Psoas muscle (tissue), 8 donors: ENCODE results near the gene MET. TPM values are rescaled to one million over a fixed set of nuclear protein-coding genes. Genes with fewer than 3 reads are reported as not detected.
"Not testable (repeated sequence)": the region's sequence is repeated elsewhere in the genome, so short reads cannot be mapped to it uniquely, and the experiment has no call there.

Experiments
- ATAC-seq, 4 donors: fragments of 200-7000 bp; cut with Tn5 transposase; one replicate each; pipeline ENCODE4 v1.9.1; 2020; ENCODE audit warnings: moderate library complexity in 3 of 4, mild to moderate bottlenecking in 2 of 4
- DNase-seq, 2 donors: peaks; one replicate each; pipeline ENCODE4 v3.0.0-alpha.2; 2020
- H3K27ac ChIP-seq: fragments of 200-600 bp; one replicate; pipeline ENCODE4 v1.8.0; 2022
- H3K27me3 ChIP-seq, 3 donors: fragments of 200-600 bp in 1 of 3; one replicate each; pipeline versions ENCODE4 v1.6.1 to v1.8.0; 2013 to 2022; ENCODE audit warnings: low read length in 2 of 3, mild to moderate bottlenecking in 2 of 3, moderate library complexity in 1 of 3; ENCODE audit not compliant: insufficient read depth in 3 of 3
- H3K36me3 ChIP-seq, 2 donors: fragments of 200-600 bp in 1 of 2; one replicate each; pipeline versions ENCODE4 v1.6.1 to v1.8.0; 2013 to 2022; ENCODE audit warnings: low read depth in 1 of 2, mild to moderate bottlenecking in 1 of 2, moderate library complexity in 1 of 2; ENCODE audit not compliant: insufficient read depth in 1 of 2
- H3K4me1 ChIP-seq: fragments of 200-600 bp; one replicate; pipeline ENCODE4 v1.8.0; 2022
- H3K4me3 ChIP-seq: fragments of 200-600 bp; one replicate; pipeline ENCODE4 v1.8.0; 2022; ENCODE audit warnings: mild to moderate bottlenecking
- H3K9me3 ChIP-seq: fragments of 200-600 bp; one replicate; pipeline ENCODE4 v1.8.0; 2022
- WGBS, 3 donors: extraction: QIAGEN DNeasy Blood & Tissue Kit; methylation state at CpG; one replicate each; pipeline versions ENCODE4 v1.1.6 to v1.1.7; 2013; 5-methylcytosine and 5-hydroxymethylcytosine counted together
- intact Hi-C, 2 donors: fragments of 100-400 bp; cut with DNase I; formaldehyde crosslinking; loops; one replicate each; pipeline versions ENCODE4 v1.11.0 to v1.14.2; 2022
- polyA plus RNA-seq, 3 donors: library from polyadenylated mRNA; stranded (reverse); fragments of 200-250 nt; gene quantifications; one replicate each; pipeline ENCODE4 v1.2.3, GENCODE V29; 2013
- total RNA-seq, 4 donors: library from RNA; stranded (reverse); fragmentation: NEBNext Ultra II Directional in 2 of 4; extraction: Animal tissue kit (Norgen Biotek cat#: 25700) in 2 of 4; gene quantifications; one replicate each; pipeline versions ENCODE4 v1.2.1 to v1.2.4, GENCODE V29; 2021 to 2023
- TF ChIP-seq, protein P1 (sequence below): fragments of 200-600 bp; IDR thresholded peaks from one replicate; pipeline ENCODE4 v1.8.0; 2022; ENCODE audit warnings: antibody characterized with exemption
- donor health status: healthy with polysubstance abuse.
- donor health status: DM: no; HTN: no; CAD: no; lungs with moderate emphysema.
- donor health status: Bipolar disorder and iron deficiency.
- donor health status: healthy.
- donor health status: DM: yes; HTN: yes; CAD: no.
- donor health status: DM: no; HTN: no; CAD: no.
- donor health status: DM: no; HTN: no; CAD: no.
- donor health status: DM: yes; HTN: yes; CAD: no.

MET gene
- total and polyA plus RNA-seq, 7 donors: 5.9 to 84.1 (median 23.2) TPM

DNA sequence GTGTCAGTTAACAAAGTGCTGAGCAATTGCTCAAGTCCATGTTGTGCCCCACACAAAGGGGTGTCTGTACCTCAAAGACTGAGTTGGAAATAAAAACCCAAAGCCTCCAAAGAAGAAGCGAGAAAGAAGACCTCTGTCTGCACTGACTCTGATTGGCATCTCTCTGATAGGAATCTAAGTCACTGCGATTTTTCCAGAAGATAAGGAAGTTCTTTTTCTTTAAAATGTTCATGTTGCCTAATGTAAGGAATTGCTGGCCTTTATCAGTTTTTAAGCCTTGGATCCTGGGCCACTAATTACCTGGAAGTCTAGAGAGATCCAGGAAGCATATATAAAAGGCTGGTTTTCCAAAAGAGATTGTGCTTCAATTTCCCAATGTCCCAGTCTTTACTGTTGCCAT is 24.1 kb upstream of the MET start:
- no peak for DNase-seq
- TF ChIP-seq, protein P1, sequence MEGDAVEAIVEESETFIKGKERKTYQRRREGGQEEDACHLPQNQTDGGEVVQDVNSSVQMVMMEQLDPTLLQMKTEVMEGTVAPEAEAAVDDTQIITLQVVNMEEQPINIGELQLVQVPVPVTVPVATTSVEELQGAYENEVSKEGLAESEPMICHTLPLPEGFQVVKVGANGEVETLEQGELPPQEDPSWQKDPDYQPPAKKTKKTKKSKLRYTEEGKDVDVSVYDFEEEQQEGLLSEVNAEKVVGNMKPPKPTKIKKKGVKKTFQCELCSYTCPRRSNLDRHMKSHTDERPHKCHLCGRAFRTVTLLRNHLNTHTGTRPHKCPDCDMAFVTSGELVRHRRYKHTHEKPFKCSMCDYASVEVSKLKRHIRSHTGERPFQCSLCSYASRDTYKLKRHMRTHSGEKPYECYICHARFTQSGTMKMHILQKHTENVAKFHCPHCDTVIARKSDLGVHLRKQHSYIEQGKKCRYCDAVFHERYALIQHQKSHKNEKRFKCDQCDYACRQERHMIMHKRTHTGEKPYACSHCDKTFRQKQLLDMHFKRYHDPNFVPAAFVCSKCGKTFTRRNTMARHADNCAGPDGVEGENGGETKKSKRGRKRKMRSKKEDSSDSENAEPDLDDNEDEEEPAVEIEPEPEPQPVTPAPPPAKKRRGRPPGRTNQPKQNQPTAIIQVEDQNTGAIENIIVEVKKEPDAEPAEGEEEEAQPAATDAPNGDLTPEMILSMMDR: no peak
- H3K27ac ChIP-seq: no peak overlapping the region

DNA sequence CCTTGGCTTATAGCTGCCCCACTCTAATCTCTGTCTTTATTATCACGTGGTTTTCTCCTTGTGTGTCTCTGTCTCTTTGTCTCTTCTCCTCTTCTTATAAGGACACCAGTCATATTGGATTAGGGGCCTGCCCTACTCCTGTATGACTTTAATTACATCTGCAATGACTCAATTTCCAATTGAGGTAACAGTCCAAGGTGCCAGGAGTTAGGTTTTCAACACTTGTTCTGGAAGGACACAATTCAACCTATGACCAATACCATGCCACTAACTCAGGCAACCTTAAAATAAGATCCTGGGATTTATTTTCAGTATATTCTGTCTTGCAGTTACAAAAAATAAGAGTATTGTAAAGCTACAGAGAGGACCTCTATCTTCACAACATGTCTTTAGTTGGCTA is 21.6 kb upstream of the MET start:
- no peak overlapping the region for H3K4me3 ChIP-seq
- H3K36me3 ChIP-seq: no peaks in the 10 kb centered on the region
- no peak for DNase-seq
- ATAC-seq: peak; percentile 49 to 74 (median 71)
- peak overlapping the region; percentile 38 for H3K27ac ChIP-seq
- intact Hi-C loops: no loop called here
- peaks cover 24% of the 10 kb centered on the region for H3K4me1 ChIP-seq
- WGBS, 3 donors: 53 to 79% (median 57%) methylated on average over 1 of the region's 1 CpG
- TF ChIP-seq, protein P1: no peak
- no peaks in the 10 kb centered on the region for H3K27me3 ChIP-seq
- no peaks in the 10 kb centered on the region for H3K9me3 ChIP-seq

More for the DNA sequence above, 24.1 kb upstream of the MET start:
- H3K36me3 ChIP-seq: no peaks in the 10 kb centered on the region
- H3K27me3 ChIP-seq: no peaks in the 10 kb centered on the region
- intact Hi-C loops: no loop called here
- no peaks in the 10 kb centered on the region for H3K9me3 ChIP-seq
- H3K4me1 ChIP-seq: peaks cover 29% of the 10 kb centered on the region
- no peak for ATAC-seq
- no peak overlapping the region for H3K4me3 ChIP-seq
- WGBS, 3 donors: 85 to 96% (median 88%) methylated on average over 2 of the region's 2 CpGs

DNA sequence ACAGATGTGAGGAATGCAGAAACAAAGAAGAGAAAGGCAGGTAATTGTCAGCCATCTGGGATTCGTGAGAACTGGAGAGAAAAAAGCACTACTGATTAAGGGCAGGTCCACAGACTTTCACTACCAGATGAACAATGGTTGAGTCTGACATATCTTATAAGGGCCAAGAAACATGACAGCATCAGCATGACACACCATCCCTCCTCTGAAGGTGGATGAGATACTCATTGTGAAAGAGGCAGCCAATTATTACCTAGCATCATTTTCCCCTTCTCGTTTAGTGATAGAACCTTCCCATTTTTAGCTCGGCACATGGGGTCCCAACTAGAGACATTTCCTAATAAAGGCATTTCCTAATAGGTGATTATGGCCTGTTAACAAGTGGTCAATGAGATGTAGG is 19.2 kb upstream of the MET start:
- whole genome bisulfite sequencing, 3 donors: 72 to 79% (median 79%) methylated on average over 3 of the region's 3 CpGs
- Histone ChIP-seq H3K4me3 (no peak overlapping the region), H3K27me3 (no peaks in the 10 kb centered on the region), H3K4me1 (peaks cover 13% of the 10 kb centered on the region), H3K9me3 (no peaks in the 10 kb centered on the region), H3K36me3 (no peaks in the 10 kb centered on the region), H3K27ac (peak overlapping the region; percentile 75)
- DNase-seq: no peak
- TF ChIP-seq, protein P1: no peak
- intact Hi-C loops: no loop called here
- peak; percentile 60 to 78 (median 74) for ATAC-seq

DNA sequence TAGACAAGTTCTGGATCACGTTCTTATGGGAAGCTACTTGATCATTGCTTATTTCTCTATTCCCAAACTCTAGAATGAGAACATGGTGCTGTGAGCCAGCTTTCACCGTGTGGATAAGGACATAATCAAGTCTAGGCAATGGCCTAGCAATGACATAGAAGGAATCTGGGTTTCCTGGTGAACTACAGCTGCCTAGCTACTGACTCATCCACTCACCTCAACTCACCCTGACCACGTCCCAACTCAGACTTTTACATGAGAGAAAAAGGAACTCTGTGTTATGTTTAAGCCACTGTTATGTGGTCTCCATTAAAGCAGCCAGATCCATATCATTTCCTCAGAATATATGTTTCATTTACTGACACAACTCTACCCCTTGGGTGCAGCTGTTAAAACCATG is 18.8 kb upstream of the MET start:
- Histone ChIP-seq H3K27ac (peak overlapping the region; percentile 75), H3K9me3 (no peaks in the 10 kb centered on the region), H3K27me3 (no peaks in the 10 kb centered on the region), H3K4me1 (peaks cover 16% of the 10 kb centered on the region), H3K36me3 (no peaks in the 10 kb centered on the region), H3K4me3 (no peak overlapping the region)
- DNase-seq: no peak
- intact Hi-C loops: no loop called here
- ATAC-seq: peak; percentile 89 to 94 (median 93)
- TF ChIP-seq, protein P1: no peak
- WGBS, 3 donors: 25 to 35% (median 32%) methylated on average over 3 of the region's 3 CpGs

DNA sequence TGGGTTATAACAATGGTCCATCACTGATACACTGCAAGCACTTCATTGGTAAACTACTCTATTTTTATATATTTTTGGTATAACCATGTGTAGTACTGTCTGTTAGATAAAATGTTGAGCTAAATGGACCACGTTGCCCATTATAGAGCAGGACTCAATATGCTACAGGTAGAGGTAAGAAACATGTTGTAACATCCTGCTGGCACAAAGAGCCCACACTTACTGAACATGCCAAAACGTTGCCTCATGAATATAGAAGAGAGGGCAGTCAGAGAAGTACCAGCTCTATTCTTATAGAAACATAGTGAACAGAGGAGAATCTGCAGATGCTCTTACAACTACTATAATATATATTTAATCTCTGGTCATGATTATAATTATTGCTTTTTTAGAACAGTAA is 18.4 kb upstream of the MET start:
- H3K36me3 ChIP-seq: no peaks in the 10 kb centered on the region
- intact Hi-C loops: no loop called here
- H3K27ac ChIP-seq: peak overlapping the region; percentile 75
- no peaks in the 10 kb centered on the region for H3K27me3 ChIP-seq
- TF ChIP-seq, protein P1: no peak
- DNase-seq (no peak), ATAC-seq (peak in 2 of 4 donors; percentile 10 to 27)
- H3K4me3 ChIP-seq: no peak overlapping the region
- WGBS, 3 donors: 56 to 63% (median 61%) methylated on average over 2 of the region's 2 CpGs
- H3K9me3 ChIP-seq: no peaks in the 10 kb centered on the region
- H3K4me1 ChIP-seq: peaks cover 16% of the 10 kb centered on the region

DNA sequence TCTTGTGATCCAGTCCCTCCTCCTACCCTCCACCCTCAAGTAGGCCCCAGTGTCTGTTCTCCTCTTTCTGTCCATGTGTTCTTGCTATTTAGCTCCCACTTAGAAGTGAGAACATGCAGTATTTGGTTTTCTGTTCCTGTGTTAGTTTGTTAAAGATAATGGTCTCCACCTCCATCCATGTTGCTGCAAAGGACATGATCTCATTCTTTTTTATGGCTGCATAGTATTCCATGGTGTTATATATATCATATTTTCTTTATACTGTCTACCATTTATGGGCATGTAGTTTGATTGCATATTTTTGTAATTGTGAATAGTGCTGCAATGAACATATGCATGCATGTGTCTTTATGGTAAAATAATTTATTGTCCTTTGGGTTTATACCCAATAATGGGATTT is 12.7 kb upstream of the MET start:
- intact Hi-C loops, H3K27ac ChIP-seq, H3K9me3 ChIP-seq, ATAC-seq, H3K4me3 ChIP-seq, H3K4me1 ChIP-seq, DNase-seq, H3K27me3 ChIP-seq, H3K36me3 ChIP-seq: not testable (repeated sequence)
